ENCODE data around the gene KHDC1L.

- TF ChIP-seq PBX3 (IDR thresholded peaks at IDR 0.05) (no peak), CTCF (IDR thresholded peaks at IDR 0.05) (no peak), RAD21 (IDR thresholded peaks at IDR 0.05; ENCODE audit: low read length) (no peak)
These were observed 23.1 kb upstream of the KHDC1L start for GRCh38 chr6:73248192-73248903.
